GM11168 (cell line): ENCODE data around the gene DNAJC17.

Experiments used
- in situ Hi-C: fragments of 300-500 bp; cut with MboI; formaldehyde crosslinking; loops from one replicate; pipeline ENCODE4 v1.12.0; 2022; ENCODE audit warnings: low sequenced_read_pairs; ENCODE audit not compliant: unreplicated experiment

DNAJC17 gene

DNA sequence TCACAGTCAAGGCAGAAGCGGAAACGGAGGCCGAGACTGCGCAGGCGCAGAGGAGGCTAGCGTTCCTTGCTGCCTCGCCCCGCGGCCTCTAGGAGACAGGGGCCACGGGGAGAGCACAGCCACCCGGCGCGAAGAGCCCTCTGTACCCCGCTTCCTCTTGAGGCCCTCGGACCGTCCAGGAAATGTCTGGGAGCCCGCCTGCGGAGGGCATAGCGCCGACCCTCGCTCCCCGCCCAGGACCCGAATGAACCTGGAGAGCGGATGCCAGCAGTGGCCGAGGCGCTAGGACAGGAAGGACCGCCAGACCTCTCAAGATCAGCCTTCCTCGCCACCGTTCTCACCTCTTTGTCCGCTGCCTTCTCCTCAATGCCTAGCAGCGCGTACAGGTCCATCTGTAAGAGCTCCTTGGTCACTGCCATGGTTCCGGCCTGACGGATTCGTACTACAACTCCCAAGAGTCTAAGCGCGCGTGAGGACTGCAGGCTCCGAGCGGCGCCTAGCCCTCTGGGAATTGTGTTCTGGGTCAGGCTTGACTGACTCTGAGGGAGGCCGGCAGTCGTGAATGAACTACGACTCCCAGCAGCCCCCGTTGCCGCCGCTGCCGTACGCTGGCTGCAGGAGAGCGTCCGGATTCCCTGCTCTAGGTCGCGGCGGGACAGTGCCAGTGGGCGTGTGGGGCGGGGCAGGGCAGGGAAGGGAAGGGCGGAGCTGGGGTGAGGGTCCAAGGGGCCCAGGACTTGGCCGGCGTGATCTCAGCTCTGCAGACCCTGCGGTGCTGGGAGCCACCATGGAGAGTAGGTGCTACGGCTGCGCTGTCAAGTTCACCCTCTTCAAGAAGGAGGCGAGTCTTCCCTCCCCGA is at the start of gene DNAJC17, which contains the start of gene ZFYVE19:
Gene DNAJC17, minus strand, starts transcription at position 446 of the 860 bp plus-strand sequence. Its CDS starts 27 bp downstream, at position 419.
Gene ZFYVE19, plus strand, starts transcription at position 62 of the 860 bp plus-strand sequence. Its CDS starts 501 bp downstream, at position 563.
- in situ Hi-C loops: no loop called here

GRCh38 chr15:40856746-40857145 is 49.5 kb upstream of the DNAJC17 start:
- in situ Hi-C loops: loop anchor here (5.0 kb wide), 1 partner anchor 36 kb away; the partner anchor contains the start of gene VPS18

DNA sequence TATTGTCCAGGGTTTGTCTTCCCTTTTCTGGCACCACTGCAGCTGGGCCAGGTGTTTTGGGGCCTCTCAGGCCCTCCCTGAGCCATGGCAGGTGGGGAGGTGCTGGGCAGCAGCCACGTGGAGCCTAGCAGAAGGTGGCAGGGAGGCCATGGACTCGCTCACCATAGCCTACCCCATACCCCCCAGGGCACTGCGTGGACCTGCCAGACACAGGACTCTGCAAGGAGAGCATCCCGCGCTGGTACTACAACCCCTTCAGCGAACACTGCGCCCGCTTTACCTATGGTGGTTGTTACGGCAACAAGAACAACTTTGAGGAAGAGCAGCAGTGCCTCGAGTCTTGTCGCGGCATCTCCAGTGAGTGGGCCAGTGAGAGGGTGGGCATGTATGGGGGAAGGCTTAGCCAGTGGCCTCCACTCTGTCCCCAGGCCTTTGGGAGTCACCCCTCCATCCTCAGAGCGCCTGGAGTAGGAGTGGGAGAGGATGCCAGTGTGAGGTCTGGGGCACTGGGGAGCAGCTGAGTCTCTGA is 48.5 kb upstream of the DNAJC17 start:
- in situ Hi-C loops: loop anchor here (5.0 kb wide), 1 partner anchor 37 kb away; the partner anchor contains the start of gene VPS18

- in situ Hi-C loops: no loop called here
Measured at GRCh38 chr15:40854161-40854560, 46.9 kb upstream of the DNAJC17 start.

DNA sequence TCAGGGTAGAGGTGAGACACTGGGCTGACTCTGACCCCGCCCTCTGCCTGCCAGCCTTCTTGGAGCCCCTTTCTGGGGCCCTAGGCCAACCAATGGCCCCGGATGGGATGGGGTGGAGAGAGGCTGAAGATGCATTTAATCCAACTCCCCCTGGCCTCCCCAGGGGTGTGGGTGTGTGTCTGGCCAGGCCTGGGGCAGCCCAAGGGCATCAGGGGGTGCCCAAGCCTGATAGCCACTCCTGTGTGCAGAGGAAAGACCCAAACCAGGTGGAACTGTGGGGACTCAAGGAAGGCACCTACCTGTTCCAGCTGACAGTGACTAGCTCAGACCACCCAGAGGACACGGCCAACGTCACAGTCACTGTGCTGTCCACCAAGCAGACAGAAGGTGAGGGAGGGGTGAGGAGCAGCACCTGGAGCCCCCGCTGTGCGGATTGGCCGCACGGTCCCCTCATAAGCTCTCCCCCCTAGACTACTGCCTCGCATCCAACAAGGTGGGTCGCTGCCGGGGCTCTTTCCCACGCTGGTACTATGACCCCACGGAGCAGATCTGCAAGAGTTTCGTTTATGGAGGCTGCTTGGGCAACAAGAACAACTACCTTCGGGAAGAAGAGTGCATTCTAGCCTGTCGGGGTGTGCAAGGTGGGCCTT is 46.1 kb upstream of the DNAJC17 start:
- in situ Hi-C loops: no loop called here

- in situ Hi-C loops: no loop called here
Measured at GRCh38 chr15:40852529-40852928, 45.3 kb upstream of the DNAJC17 start.

DNA sequence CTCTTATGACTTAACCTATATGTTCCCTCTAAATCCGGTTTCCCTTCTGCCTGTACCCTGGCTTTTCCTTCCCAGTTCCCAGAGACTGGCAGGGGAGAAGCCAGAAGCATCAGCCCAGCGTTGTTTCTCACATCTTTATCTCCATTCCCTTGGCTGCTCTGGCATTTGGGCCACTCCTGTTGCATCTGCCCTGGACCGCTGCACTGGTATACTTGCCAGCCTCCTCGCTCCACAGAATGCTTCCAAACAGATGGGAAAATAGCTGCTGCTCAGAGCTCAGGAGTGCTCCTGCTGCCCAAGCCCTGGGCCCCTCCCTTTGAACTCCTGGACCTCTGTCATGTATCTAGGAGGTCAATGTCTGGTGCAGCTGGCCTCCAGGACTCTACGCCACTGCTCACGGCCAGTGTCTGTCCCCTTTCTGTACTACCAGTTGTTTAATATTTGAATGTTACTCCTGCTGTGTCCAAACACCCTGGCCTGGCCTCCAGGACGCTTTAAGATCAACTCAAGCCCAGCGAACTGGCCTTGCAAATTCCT is 43.4 kb upstream of the DNAJC17 start:
- in situ Hi-C loops: no loop called here

DNA sequence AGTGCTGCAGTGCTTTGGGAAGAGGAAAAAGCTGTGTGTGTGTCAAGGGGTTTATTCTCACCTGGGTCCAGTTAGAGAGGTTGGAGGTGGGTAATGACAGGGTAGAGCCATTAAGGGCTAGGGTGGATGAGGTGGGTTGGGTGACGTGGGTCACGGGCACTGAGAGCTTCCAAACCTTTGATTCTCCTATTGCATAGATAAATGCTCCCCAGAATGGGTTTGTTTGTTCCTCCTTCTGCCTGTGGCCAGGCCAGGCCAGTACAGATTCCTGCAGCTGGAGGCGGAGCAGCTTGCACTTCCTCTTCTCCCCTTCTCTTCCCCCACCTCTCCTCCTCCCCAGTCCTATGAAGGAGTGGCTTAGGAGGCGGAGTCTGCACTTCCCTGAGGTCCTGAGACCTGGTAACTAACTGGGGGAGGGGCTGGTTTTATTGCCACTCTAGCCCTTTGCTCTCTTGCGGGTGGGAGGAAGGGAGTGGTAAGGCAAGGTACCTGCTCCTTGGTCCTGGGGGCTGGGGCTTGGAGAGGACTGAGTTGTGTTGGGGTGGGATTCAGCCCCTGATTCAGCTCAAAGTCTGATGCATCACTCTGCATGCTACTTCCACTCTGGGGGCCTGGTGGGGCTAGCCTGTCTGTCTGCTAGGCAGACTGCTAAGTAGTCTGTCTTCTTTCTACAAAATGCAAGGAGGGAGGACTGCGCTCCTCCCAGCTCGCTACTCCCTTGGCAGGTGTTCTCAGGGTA is 40.1 kb upstream of the DNAJC17 start:
- in situ Hi-C loops: no loop called here

DNA sequence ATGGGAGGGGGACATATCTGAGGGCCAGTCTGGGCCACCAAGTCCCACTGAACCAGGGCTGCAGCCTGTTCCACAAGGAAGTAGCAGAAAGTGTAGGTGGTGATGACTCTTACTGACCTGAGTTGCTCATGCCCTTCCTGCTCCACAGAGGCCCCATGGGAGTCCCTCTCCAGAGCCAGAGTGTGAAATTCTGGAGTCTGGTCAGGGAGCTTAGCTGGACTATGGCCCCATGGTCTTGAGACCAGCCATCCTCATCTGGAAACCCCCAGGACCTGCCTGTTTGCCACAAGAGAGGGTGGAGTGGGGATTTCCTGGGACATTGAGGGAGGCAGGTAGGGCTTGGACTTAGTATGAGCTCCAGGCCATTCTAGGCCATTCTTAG is 39.6 kb upstream of the DNAJC17 start:
- in situ Hi-C loops: no loop called here

DNA sequence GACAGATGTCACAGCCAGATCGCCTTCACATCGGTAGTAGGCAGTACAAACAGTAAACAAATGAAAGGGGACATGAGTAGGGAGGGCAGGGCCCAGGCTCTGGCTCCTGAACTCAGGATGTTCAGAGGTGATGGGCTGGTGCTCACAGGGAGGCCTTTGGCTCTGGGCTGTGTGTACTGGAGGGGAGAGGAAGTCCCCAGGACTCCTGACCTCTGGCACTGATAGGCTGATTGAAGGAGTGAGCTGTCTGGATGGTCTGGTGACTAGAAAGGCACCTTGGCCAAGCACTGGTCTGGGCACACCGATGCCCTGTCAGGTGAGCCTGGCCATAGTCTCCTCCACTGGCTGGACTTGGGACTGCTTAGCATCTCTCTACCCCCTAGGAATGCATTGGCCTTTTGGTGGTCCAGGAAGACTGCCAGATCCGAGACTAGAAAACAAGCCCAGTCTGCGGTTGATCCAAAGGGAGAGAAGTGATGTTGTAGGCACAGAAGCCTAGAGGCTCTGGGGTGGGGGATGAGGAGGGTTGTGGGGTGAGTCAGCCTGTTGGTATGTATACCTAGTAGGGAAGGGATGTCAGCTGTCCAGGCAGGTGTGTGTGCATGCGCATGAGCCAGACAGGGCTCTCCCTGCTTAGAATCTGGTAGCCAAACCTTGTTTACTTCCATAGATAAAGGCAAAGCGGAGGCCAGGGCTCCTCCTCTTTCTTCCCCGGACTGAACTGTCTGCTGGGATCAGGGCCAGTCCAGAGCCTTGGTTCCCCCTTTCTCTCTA is 38.4 kb upstream of the DNAJC17 start:
- in situ Hi-C loops: no loop called here

DNA sequence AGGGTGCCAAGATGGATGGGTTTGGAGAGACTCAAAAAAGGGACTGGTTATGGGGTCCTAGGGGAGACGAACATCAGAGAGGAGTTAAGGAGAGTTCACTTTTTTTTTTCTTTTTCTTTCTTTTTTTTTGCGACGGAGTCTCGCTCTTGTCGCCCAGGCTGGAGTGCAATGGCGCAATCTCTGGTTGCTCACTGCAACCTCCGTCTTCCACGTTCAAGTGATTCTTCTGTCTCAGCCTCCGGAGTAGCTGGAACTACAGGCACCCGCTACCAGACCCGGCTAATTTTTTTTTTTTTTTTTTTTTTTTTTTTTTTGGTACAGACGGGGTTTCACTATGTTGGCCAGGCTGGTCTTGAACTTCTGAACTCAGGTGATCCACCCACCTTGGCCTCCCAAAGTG is 37.8 kb upstream of the DNAJC17 start:
- in situ Hi-C loops: no loop called here

GRCh38 chr15:40844696-40845030 is 37.4 kb upstream of the DNAJC17 start:
- in situ Hi-C loops: no loop called here

- in situ Hi-C loops: no loop called here
Measured at GRCh38 chr15:40843885-40844695, 36.8 kb upstream of the DNAJC17 start, which contains the start of gene SPINT1. Gene SPINT1, plus strand, starts transcription at chr15:40844048. Its CDS starts 507 bp downstream, at chr15:40844555.

DNA sequence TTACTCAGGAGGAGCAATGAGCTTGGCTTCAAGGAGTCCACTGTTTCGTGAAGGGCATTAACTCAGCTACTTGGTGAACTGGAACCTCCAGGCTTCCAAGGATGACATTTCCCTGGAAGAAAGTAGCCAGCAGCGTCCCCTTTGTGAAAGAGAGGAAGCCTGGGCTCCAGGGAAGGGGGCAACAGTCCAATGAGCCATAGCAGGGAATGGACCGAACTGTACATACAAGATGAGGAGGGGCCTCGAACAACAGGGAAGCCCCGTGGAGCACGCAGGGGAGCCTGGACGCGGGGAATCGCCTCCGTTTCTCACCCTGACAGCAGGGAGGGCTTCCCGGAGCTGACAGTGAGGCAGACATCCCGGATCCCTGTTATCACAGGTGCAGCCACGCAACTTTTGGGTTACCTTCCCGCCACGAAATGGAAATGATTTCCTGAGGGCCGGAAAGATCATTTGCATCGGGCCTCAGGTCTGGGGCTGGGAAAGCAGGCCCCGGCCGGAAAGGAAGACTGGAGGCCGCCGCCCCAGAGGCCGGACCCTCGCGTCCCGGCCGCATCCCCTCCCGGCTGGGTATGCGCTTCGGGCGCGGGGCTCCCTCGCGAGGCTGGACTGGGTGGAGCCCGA is 36.1 kb upstream of the DNAJC17 start:
- in situ Hi-C loops: no loop called here

- in situ Hi-C loops: no loop called here
Measured at GRCh38 chr15:40841741-40842140, 34.5 kb upstream of the DNAJC17 start.

- in situ Hi-C loops: no loop called here
Measured at GRCh38 chr15:40838756-40839155, 31.5 kb upstream of the DNAJC17 start.

- in situ Hi-C loops: no loop called here
Measured at GRCh38 chr15:40836020-40836419, 28.7 kb upstream of the DNAJC17 start.

- in situ Hi-C loops: no loop called here
Measured at GRCh38 chr15:40832903-40833302, 25.6 kb upstream of the DNAJC17 start.
